IMR-90 (cell line): Measurements from ENCODE around the gene CLPSL2. TPM values are rescaled to one million over a fixed set of nuclear protein-coding genes. Genes with fewer than 3 reads are reported as not detected.

Experiments used
- ATAC-seq: fragments of 200-7000 bp; cut with Tn5 transposase; 2 replicates; pipeline ENCODE4 v1.9.1; 2020; ENCODE audit warnings: low read depth, mild to moderate bottlenecking, moderate library complexity
- BruUV-seq: library from RNA; stranded (reverse); fragments of 400-500 nt; replicated peaks from 2 replicates; lab custom pipeline; 2021; lab: Mats Ljungman, UMichigan
- CTCF ChIA-PET: fragments of 300-600 bp; formaldehyde crosslinking; extraction: SDS; loops from one replicate; lab custom pipeline; 2021; ENCODE audit warnings: antibody characterized with exemption; lab: Yijun Ruan, JAX
- POLR2A ChIA-PET: fragments of 300-600 bp; sonication (Branson Sonifier 250); formaldehyde crosslinking; loops from one replicate; lab custom pipeline; 2022; ENCODE audit warnings: antibody characterized with exemption; ENCODE audit not compliant: unreplicated experiment; lab: Charles Lee
- DNase-seq: peaks from one replicate; pipeline ENCODE4 v3.0.0; 2013
- H2AFZ ChIP-seq: replicated peaks from 2 replicates; pipeline ENCODE3; 2013; ENCODE audit warnings: low read length, mild to moderate bottlenecking; ENCODE audit not compliant: poor library complexity
- H2AK5ac ChIP-seq: 2 replicates; pipeline ENCODE4 v1.6.1; 2013; ENCODE audit warnings: low read depth, low read length, inconsistent platforms
- H2AK9ac ChIP-seq: replicated peaks from 2 replicates; pipeline ENCODE3; 2013; ENCODE audit warnings: mild to moderate bottlenecking, low read depth, low read length, moderate library complexity; ENCODE audit not compliant: poor library complexity
- H2BK120ac ChIP-seq: 2 replicates; pipeline ENCODE4 v1.6.1; 2013; ENCODE audit warnings: low read depth, low read length, inconsistent platforms
- H2BK15ac ChIP-seq: 3 replicates; pipeline ENCODE4 v1.6.1; 2013; ENCODE audit warnings: low read depth, low read length, inconsistent platforms
- H2BK20ac ChIP-seq: 2 replicates; pipeline ENCODE4 v1.6.1; 2013; ENCODE audit warnings: low read depth, mild to moderate bottlenecking, inconsistent platforms, low read length, moderate library complexity
- H2BK5ac ChIP-seq: 2 replicates; pipeline ENCODE4 v1.6.1; 2013; ENCODE audit warnings: mild to moderate bottlenecking, low read depth, low read length, inconsistent platforms; ENCODE audit not compliant: poor library complexity, severe bottlenecking
- H3K14ac ChIP-seq: replicated peaks from 2 replicates; pipeline ENCODE4 v1.6.1; 2013; ENCODE audit warnings: low read depth, low read length, inconsistent platforms
- H3K18ac ChIP-seq: 2 replicates; pipeline ENCODE4 v1.6.1; 2013; ENCODE audit warnings: low read depth, low read length, control low read depth
- H3K23ac ChIP-seq: 2 replicates; pipeline ENCODE4 v1.6.1; 2013; ENCODE audit warnings: low read depth, low read length, inconsistent platforms
- H3K27ac ChIP-seq: 2 replicates; pipeline ENCODE4 v1.5.1; 2013; ENCODE audit warnings: mild to moderate bottlenecking, control low read depth, low read length; ENCODE audit not compliant: insufficient read depth
- H3K27me3 ChIP-seq: 2 replicates; pipeline ENCODE4 v1.6.1; 2013; ENCODE audit warnings: low read length; ENCODE audit not compliant: control insufficient read depth, insufficient read depth
- H3K36me3 ChIP-seq: 2 replicates; pipeline ENCODE4 v1.6.1; 2013; ENCODE audit warnings: low read length, mixed read lengths; ENCODE audit not compliant: control insufficient read depth, insufficient read depth
- H3K4ac ChIP-seq: 2 replicates; pipeline ENCODE4 v1.6.1; 2013; ENCODE audit warnings: low read depth, low read length, inconsistent platforms
- H3K4me1 ChIP-seq: 2 replicates; pipeline ENCODE4 v1.6.1; 2013; ENCODE audit warnings: low read length, mixed read lengths; ENCODE audit not compliant: control insufficient read depth, insufficient read depth
- H3K4me2 ChIP-seq: 2 replicates; pipeline ENCODE4 v1.6.1; 2013; ENCODE audit warnings: low read depth, mild to moderate bottlenecking, control low read depth, low read length, moderate library complexity
- H3K4me3 ChIP-seq: 2 replicates; pipeline ENCODE4 v1.5.1; 2013; ENCODE audit warnings: low read depth, mild to moderate bottlenecking, control low read depth, low read length, moderate library complexity; ENCODE audit not compliant: insufficient read depth
- H3K56ac ChIP-seq: 2 replicates; pipeline ENCODE4 v1.6.1; 2013; ENCODE audit warnings: low read length, inconsistent platforms; ENCODE audit not compliant: insufficient read depth; ENCODE audit errors: extremely low read depth
- H3K79me1 ChIP-seq, 2 experiments: 2 replicates each; pipeline ENCODE4 v1.6.1; 2013; ENCODE audit warnings: low read length in 2 of 2, inconsistent platforms in 1 of 2, low read depth in 1 of 2
- H3K9ac ChIP-seq: 2 replicates; pipeline ENCODE4 v1.6.1; 2013; ENCODE audit warnings: low read depth, low read length, control low read depth
- H3K9me1 ChIP-seq: 2 replicates; pipeline ENCODE4 v1.6.1; 2013; ENCODE audit warnings: low read length, inconsistent platforms; ENCODE audit not compliant: insufficient read depth
- H3K9me3 ChIP-seq: 2 replicates; pipeline ENCODE4 v1.6.1; 2013; ENCODE audit warnings: low read length; ENCODE audit not compliant: control insufficient read depth, insufficient read depth
- H4K20me1 ChIP-seq: 2 replicates; pipeline ENCODE4 v1.6.1; 2013; ENCODE audit warnings: low read length, inconsistent platforms; ENCODE audit not compliant: insufficient read depth
- H4K5ac ChIP-seq: 2 replicates; pipeline ENCODE4 v1.6.1; 2013; ENCODE audit warnings: mild to moderate bottlenecking, low read depth, low read length, control low read depth
- H4K8ac ChIP-seq, 2 experiments: 2 replicates each; pipeline ENCODE4 v1.6.1; 2013; ENCODE audit warnings: low read depth in 2 of 2, low read length in 2 of 2, control low read depth in 1 of 2, inconsistent platforms in 1 of 2
- H4K91ac ChIP-seq: 2 replicates; pipeline ENCODE4 v1.6.1; 2013; ENCODE audit warnings: low read depth, low read length, inconsistent platforms; ENCODE audit not compliant: insufficient read depth
- CHD1 ChIP-seq: IDR thresholded peaks from 2 replicates; pipeline ENCODE4 v1.6.1; 2012; ENCODE audit warnings: low read depth, low read length, improper control_type of control experiment
- MAFK ChIP-seq: IDR thresholded peaks from 2 replicates; pipeline ENCODE4 v1.6.1; 2012; ENCODE audit warnings: low read depth, low read length, improper control_type of control experiment
- MXI1 ChIP-seq: IDR thresholded peaks from 2 replicates; pipeline ENCODE4 v1.6.1; 2012; ENCODE audit warnings: low read depth, mild to moderate bottlenecking, low read length, moderate library complexity, borderline replicate concordance
- NFE2L2 ChIP-seq: fragments of 150-350 bp; IDR thresholded peaks from 2 replicates; pipeline ENCODE4 v1.6.1; 2016; ENCODE audit warnings: low read depth, mild to moderate bottlenecking, low read length
- RCOR1 ChIP-seq: IDR thresholded peaks from 2 replicates; pipeline ENCODE4 v1.6.1; 2012; ENCODE audit warnings: mild to moderate bottlenecking, low read length, improper control_type of control experiment; ENCODE audit not compliant: insufficient replicate concordance
- WGBS, 2 experiments: methylation state at CpG; one replicate each; pipeline versions ENCODE4 v1.1.5 to v1.1.7; 2013; ENCODE audit warnings: missing lambda C conversion rate in 2 of 2; ENCODE audit not compliant: insufficient read length in 1 of 2; ENCODE audit errors: extremely low coverage in 2 of 2; 5-methylcytosine and 5-hydroxymethylcytosine counted together
- dilution Hi-C: fragments of 300-500 bp; cut with HindIII; formaldehyde crosslinking; loops from one replicate; pipeline ENCODE4 v1.14.3; 2018; ENCODE audit warnings: low sequenced_read_pairs; ENCODE audit not compliant: unreplicated experiment
- in situ Hi-C: fragments of 300-500 bp; cut with MboI; formaldehyde crosslinking; loops from 3 replicates; pipeline ENCODE4 v1.14.3; 2019; ENCODE audit warnings: low sequenced_read_pairs, inconsistent platforms, mixed read lengths
- intact Hi-C: fragments of 100-400 bp; cut with micrococcal nuclease; formaldehyde crosslinking; loops from 2 replicates; pipeline ENCODE4 v1.10.0; 2022
- polyA plus RNA-seq, 3 experiments: library from polyadenylated mRNA; depleted of rRNA; stranded (reverse); fragments of >200 nt; gene quantifications; 2 replicates each; pipeline ENCODE4 v1.2.3, GENCODE V29; 2012; ENCODE audit warnings: low replicate concordance in 1 of 3
- total RNA-seq: library from RNA; depleted of rRNA; stranded (reverse); fragments of >200 nt; gene quantifications from 2 replicates; pipeline ENCODE4 v1.2.3, GENCODE V29; 2012

Gene CLPSL2
- total and polyA plus RNA-seq, 2 of the 4 experiments (the other 2 are of a cell fraction) = not detected

- dilution Hi-C loops = no loop called here
- ATAC-seq = no peak
- H3K4me3 ChIP-seq = no peak overlapping the region
- H3K27me3 ChIP-seq = peaks cover 52% of the 10 kb centered on the region
- no peak overlapping the region for H4K91ac ChIP-seq
- H2BK5ac ChIP-seq = no peak overlapping the region
- no peak overlapping the region for H2BK120ac ChIP-seq
- H3K4ac ChIP-seq = no peak overlapping the region
- H3K9me3 ChIP-seq = peaks cover 2% of the 10 kb centered on the region; the same call in 1 of the 2 replicates
- in situ Hi-C loops = no loop called here
- H2AFZ ChIP-seq = no peak overlapping the region
- H4K8ac ChIP-seq = no peak overlapping the region
- BruUV-seq = no TSS peak
- ChIA-PET CTCF (interaction anchor here (0.8 to 1.9 kb wide), 2 partner anchors 10 to 12 kb away, joined by 4 to 7 read pairs; partner anchors contain the start of gene CLPS), POLR2A (no interaction called here)
- 44% methylated on average over 23 of the region's 25 CpGs; no CpG with 5 or more reads in 1 of the 2 experiments for WGBS, 2 experiments
- H3K18ac ChIP-seq = no peak overlapping the region
- no peaks in the 10 kb centered on the region for H3K36me3 ChIP-seq
- H3K4me2 ChIP-seq = no peak overlapping the region
- no peak overlapping the region for H2BK15ac ChIP-seq
- no peaks in the 10 kb centered on the region for H3K4me1 ChIP-seq
- H2BK20ac ChIP-seq = no peak overlapping the region
- H4K5ac ChIP-seq = no peak overlapping the region
- H3K9me1 ChIP-seq = no peaks in the 10 kb centered on the region
- no peak overlapping the region for H3K27ac ChIP-seq
- DNase-seq = no peak
- H3K79me1 ChIP-seq = no peaks in the 10 kb centered on the region
- H2AK9ac ChIP-seq = no peak overlapping the region
- TF ChIP-seq MAFK (no peak), RCOR1 (no peak), NFE2L2 (no peak), MXI1 (no peak), CHD1 (no peak)
- no peak overlapping the region for H3K9ac ChIP-seq
- no peaks in the 10 kb centered on the region for H4K20me1 ChIP-seq
- intact Hi-C loops = loop anchor here (1.0 kb wide), 1 partner anchor 11 kb away; no protein-coding TSS in a partner anchor
- H3K23ac ChIP-seq = no peak overlapping the region
- H3K14ac ChIP-seq = no peak overlapping the region
- H3K56ac ChIP-seq = no peak overlapping the region
- H2AK5ac ChIP-seq = no peak overlapping the region
Measured at GRCh38 chr6:35786810-35787209, 10.4 kb downstream of the CLPSL2 start.
